AG09319 (cell line): ENCODE data around the gene CORO2A.

Experiments
- DNase-seq: peaks from one replicate; pipeline ENCODE4 v3.0.0-alpha.2; 2010; ENCODE audit warnings: low read depth; ENCODE audit errors: extremely low read depth
- CTCF ChIP-seq: IDR thresholded peaks from 2 replicates; pipeline ENCODE4 v1.5.1; 2011; ENCODE audit warnings: low read depth, mild to moderate bottlenecking, inconsistent platforms, low read length, moderate library complexity

Gene CORO2A

DNA sequence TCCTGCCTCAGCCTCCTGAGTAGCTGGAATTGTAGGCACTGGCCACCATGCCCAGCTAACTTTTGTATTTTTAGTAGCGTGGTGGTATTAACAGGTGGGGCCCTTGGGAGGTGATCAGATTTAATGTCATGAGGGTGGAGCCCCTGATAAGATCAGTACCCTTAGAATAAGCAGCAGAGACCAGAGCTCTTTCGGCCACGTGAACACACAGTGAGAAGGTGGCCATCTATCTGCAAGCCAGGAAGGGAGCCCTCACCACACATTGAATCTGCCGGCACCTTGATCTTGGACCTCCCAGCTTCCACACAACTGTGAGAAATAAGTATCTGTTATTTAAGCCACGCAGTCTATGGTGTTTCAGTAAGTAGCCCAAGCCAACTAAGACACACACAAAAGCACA, 40.5 kb upstream of the CORO2A start:
- no peak for DNase-seq
- TF ChIP-seq CTCF, result no peak

DNA sequence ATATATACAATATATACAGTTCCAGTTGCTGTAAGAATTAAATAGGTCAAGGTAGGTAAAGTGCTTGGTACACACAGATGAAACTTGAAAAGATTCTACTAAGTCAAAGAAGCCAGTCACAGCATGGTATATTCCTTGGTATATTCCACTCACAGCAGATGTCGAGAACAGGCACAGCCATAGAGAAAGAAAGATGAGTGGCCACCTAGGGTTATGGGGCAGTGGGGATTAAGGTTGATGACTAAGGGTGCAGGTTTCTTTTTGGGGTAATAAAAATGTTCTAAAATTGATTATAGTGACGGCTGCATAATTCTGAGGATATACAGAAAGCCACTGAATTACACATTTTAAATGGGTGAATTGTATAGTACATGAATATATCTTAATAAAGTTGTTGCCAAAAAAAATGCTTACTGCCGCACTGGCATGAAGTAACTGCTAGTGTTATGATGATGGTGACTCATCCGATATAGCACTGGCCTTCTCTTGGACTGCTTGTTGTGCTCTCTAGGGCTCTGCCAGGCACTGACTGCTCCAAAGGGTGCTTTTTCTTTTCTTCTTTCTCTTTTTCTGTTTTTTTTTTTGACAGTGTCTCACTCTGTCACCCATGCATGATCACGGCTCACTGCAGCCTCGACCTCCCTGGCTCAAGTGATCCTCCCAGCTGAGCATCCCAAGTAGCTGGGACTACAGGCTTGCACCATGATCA, 39.5 kb upstream of the CORO2A start:
- no peak for TF ChIP-seq CTCF
- peak; percentile 44 for DNase-seq

GRCh38 chr9:98230789-98231188, 38.4 kb upstream of the CORO2A start:
- TF ChIP-seq CTCF, result no peak
- DNase-seq, result no peak

DNA sequence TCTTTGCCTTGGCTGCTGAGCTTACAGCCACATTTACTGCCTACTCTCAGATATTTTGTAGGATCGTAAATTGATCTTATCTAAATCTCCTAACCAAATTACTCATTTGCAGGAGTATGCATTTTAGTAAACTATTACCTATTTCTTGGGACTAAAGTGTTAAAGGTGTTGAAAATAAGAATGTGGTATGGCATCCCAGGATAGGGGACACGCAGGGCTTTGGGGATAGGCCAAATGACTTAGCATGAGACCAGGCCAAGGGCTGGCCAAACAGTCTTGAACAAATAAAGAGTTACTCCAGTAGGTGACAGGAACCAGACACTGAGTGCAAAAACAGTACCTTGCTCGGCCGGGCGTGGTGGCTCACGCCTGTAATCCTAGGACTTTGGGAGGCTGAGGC, 37.9 kb upstream of the CORO2A start:
- no peak for TF ChIP-seq CTCF
- DNase-seq, result no peak

GRCh38 chr9:98229620-98230019, 37.2 kb upstream of the CORO2A start:
- no peak for TF ChIP-seq CTCF
- DNase-seq, result no peak

GRCh38 chr9:98229090-98229395, 36.6 kb upstream of the CORO2A start:
- TF ChIP-seq CTCF, result no peak
- no peak for DNase-seq

GRCh38 chr9:98228392-98229089, 36.1 kb upstream of the CORO2A start:
- DNase-seq, result no peak
- no peak for TF ChIP-seq CTCF
